Prostate gland (tissue), 2 donors: ENCODE results near the gene YWHAQ. TPM values are rescaled to one million over a fixed set of nuclear protein-coding genes. Genes with fewer than 3 reads are reported as not detected.
A peak's percentile ranks its signal among the peaks of the same experiment; 100 is the strongest.

Source experiments
- DNase-seq: peaks from one replicate; pipeline ENCODE4 v3.0.0-alpha.2; 2019; ENCODE audit warnings: low spot score
- H3K27ac ChIP-seq, 2 donors: fragments of 200-600 bp; sonication (generic); 2 replicates each; pipeline ENCODE4 v1.5.1; 2017 to 2019
- H3K27me3 ChIP-seq: fragments of 200-600 bp; sonication (generic); replicated peaks from 2 replicates; pipeline ENCODE4 v1.5.1; 2019; ENCODE audit not compliant: insufficient read depth
- H3K36me3 ChIP-seq, 2 donors: fragments of 200-600 bp; sonication (generic); 1 replicate in 1 of 2; 2 replicates in 1 of 2; pipeline versions ENCODE4 v1.5.1 to v1.8.1; 2017 to 2019
- H3K4me1 ChIP-seq: fragments of 200-600 bp; sonication (generic); replicated peaks from 2 replicates; pipeline ENCODE4 v1.5.1; 2019
- H3K4me3 ChIP-seq, 2 donors: fragments of 200-600 bp; sonication (generic); 2 replicates each; pipeline ENCODE4 v1.5.1; 2017 to 2019
- H3K9me3 ChIP-seq: fragments of 200-600 bp; sonication (generic); 2 replicates; pipeline ENCODE4 v1.5.1; 2017
- POLR2A ChIP-seq: fragments of 450-650 bp; IDR thresholded peaks from one replicate; pipeline ENCODE4 v1.6.1; 2016; ENCODE audit warnings: antibody characterized with exemption, mild to moderate bottlenecking
- POLR2AphosphoS5 ChIP-seq: sonication (generic); formaldehyde crosslinking; IDR thresholded peaks from one replicate; pipeline ENCODE4 v1.6.1; 2017; ENCODE audit warnings: antibody characterized with exemption
- WGBS: methylation state at CpG from one replicate; pipeline ENCODE4 v1.1.5; 2018; 5-methylcytosine and 5-hydroxymethylcytosine counted together
- intact Hi-C: fragments of 100-400 bp; cut with DNase I; formaldehyde crosslinking; loops from one replicate; pipeline ENCODE4 v1.14.2; 2022
- total RNA-seq, 2 donors: library from RNA; depleted of rRNA; stranded (reverse); fragments of >200 nt; gene quantifications; one replicate each; pipeline ENCODE4 v1.1.0, GENCODE V29; 2016
- TF ChIP-seq, protein P1 (sequence below), 4 experiments: fragments of 200-600 bp in 2 of 4; fragments of 450-650 bp in 2 of 4; sonication (generic) in 2 of 4; IDR thresholded peaks; 1 replicate in 3 of 4; 2 replicates in 1 of 4; pipeline ENCODE4 v1.5.1; 2016 to 2019; ENCODE audit warnings: antibody characterized with exemption in 4 of 4, mild to moderate bottlenecking in 2 of 4, moderate library complexity in 2 of 4

The YWHAQ gene
- total RNA-seq, 2 donors from 2014 or later = 208 to 248 TPM

DNA sequence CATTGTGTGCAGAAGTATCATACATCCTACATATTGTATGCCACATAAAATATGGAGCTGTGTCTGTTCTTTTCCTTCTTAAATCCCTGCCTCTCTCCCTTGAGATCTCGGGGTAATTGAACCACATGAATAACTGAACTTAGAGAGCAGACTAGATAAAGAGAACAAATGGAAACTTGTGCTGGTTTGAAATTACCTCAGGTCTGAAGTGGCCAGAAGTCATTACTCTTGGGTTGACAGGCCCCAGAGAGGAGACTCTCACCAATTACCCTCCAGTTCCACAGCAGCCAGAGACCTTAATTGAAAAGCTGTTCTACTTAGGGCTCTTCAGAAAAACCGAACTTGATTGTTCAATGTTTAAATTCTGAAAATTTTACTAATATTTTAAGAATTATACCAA, 70.2 kb downstream of the YWHAQ start:
- intact Hi-C loops = no loop called here
- TF ChIP-seq POLR2A = no peak
- Histone ChIP-seq H3K4me3 (no peak overlapping the region), H3K9me3 (no peaks in the 10 kb centered on the region), H3K36me3 (no peaks in the 10 kb centered on the region), H3K27ac (no peak overlapping the region), H3K27me3 (no peaks in the 10 kb centered on the region), H3K4me1 (no peaks in the 10 kb centered on the region)
- WGBS = 87% methylated on average over 2 of the region's 2 CpGs
- DNase-seq = no peak

DNA sequence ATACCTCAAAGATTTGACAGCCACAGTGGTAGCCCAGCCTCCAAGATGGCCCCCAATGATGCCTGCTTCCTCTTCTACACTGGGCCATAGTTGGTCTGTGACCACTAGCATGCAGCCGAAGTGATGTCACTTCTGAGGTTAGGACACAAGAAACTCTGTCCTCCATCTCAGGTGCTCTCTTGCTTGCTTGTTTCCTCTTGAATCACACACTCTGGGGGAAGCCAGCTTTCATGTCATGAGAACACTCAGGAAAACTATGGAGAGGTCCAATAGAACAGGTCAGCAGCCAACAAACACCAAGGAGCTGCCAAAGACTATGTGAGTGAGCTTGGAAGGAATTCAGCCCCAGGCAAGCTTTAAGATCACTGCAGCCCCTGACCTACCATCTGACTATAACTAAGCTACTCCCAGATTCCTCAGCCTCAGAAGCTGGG, 71.8 kb downstream of the YWHAQ start:
- no peak for TF ChIP-seq POLR2AphosphoS5
- TF ChIP-seq, protein P1, sequence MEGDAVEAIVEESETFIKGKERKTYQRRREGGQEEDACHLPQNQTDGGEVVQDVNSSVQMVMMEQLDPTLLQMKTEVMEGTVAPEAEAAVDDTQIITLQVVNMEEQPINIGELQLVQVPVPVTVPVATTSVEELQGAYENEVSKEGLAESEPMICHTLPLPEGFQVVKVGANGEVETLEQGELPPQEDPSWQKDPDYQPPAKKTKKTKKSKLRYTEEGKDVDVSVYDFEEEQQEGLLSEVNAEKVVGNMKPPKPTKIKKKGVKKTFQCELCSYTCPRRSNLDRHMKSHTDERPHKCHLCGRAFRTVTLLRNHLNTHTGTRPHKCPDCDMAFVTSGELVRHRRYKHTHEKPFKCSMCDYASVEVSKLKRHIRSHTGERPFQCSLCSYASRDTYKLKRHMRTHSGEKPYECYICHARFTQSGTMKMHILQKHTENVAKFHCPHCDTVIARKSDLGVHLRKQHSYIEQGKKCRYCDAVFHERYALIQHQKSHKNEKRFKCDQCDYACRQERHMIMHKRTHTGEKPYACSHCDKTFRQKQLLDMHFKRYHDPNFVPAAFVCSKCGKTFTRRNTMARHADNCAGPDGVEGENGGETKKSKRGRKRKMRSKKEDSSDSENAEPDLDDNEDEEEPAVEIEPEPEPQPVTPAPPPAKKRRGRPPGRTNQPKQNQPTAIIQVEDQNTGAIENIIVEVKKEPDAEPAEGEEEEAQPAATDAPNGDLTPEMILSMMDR (IDR thresholded peaks at IDR 0.05) = no peak
- TF ChIP-seq POLR2A = no peak

DNA sequence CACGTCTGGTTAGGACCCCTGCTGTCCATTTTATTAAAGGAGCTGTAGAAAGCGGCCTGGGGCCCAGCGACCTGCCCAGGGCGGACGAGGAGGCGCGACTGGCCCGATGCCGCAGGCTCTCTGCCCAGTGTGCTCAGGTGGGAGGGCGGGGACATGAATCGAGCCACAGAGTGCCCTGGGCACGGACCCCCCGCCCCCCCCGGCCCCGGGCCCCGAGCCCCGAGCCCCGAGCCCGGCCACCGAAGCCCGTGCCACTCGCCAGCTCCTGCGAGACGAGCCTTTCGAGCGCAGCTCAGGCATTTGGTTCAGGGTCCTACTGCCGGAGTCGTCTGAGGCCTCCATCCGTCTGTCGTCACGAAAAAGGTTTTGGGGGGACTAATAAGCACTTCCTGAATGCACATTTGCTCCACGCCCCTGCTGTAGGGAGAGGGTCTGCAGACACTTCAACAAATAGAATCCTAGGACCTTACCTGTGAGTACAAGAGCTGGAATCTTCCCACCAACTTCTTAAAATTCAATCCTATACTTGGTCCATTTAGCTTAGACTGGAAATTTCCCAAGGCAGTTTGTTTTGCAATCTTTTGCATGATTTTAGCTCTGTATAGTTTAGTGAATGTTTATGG, 74.6 kb downstream of the YWHAQ start:
- DNase-seq = peak; percentile 8
- Histone ChIP-seq H3K36me3 (no peaks in the 10 kb centered on the region), H3K4me1 (no peaks in the 10 kb centered on the region), H3K27ac (peak overlapping the region; percentile 97 to 98), H3K9me3 (no peaks in the 10 kb centered on the region), H3K27me3 (no peaks in the 10 kb centered on the region), H3K4me3 (peak overlapping the region; percentile 88 to 92)
- TF ChIP-seq POLR2A = no peak
- TF ChIP-seq POLR2AphosphoS5 = no peak
- TF ChIP-seq, protein P1 (IDR thresholded peaks at IDR 0.05) = no peak
- intact Hi-C loops = loop anchor here (5.0 kb wide), 2 partner anchors 76 to 84 kb away; partner anchors contain the start of genes IAH1 and YWHAQ
- 0% methylated on average over 14 of the region's 32 CpGs for WGBS

More for the DNA sequence above, 71.8 kb downstream of the YWHAQ start:
- H3K9me3 ChIP-seq = no peaks in the 10 kb centered on the region
- H3K27me3 ChIP-seq = no peaks in the 10 kb centered on the region
- H3K4me1 ChIP-seq = no peaks in the 10 kb centered on the region
- H3K27ac ChIP-seq = no peak overlapping the region
- DNase-seq = no peak
- 80% methylated on average over 1 of the region's 1 CpG for WGBS
- no peak overlapping the region for H3K4me3 ChIP-seq
- no peaks in the 10 kb centered on the region for H3K36me3 ChIP-seq
- intact Hi-C loops = loop anchor here (5.0 kb wide), 2 partner anchors 73 to 87 kb away; partner anchors contain the start of genes IAH1 and YWHAQ

DNA sequence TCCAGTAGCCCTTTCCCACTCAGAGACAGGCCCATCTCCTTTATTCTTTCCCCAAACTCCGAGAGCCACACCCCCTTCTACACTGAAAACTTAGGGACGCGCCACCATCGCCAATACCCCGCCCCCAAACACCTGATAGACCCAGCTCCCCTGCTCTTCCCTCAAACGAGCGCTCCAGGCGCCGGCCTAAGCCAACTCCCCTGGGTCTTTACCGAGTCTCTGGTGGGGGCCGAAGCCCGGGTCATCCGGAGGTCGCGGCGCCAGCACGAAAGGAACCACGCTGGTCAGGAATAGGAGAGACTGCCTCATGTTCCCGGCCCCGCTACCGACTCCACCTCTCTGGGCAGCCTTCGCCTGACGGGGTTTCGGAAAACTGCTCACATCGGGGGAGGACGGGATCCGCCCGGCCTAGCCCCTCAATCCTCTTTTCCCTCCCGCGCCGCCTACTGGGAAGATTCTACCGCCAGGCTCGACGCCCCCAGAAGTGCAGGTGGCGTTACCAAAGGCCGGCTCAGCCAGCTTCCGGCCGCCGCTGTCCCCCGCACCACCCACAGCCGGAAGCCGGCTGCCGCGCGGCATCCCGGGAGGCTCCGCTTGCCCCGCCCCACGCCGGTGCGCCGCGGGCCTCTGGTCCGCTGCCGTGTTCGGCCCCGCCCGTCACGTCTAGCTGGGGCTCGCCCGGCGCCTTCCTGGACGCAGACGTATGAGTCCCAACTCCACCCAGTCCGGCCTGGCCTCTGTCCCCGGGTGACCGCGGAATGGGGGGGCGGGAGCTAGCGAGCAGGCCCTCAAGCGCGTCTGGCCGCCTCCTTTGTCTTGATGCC, 75.3 kb downstream of the YWHAQ start, which contains the start of gene ADAM17:
ADAM17 (minus strand) TSS at position 534 of the 824 bp plus-strand sequence; CDS start at position 309, 225 bp downstream.
- intact Hi-C loops = loop anchor here (5.0 kb wide), 2 partner anchors 77 to 83 kb away; partner anchors contain the start of genes IAH1 and YWHAQ
- peak within 1 kb of the TSS; percentile 97 to 98 for H3K27ac ChIP-seq
- no peaks in the 10 kb centered on the region for H3K4me1 ChIP-seq
- under 1% methylated on average over 65 of the region's 73 CpGs for whole genome bisulfite sequencing
- no peaks in the 10 kb centered on the region for H3K9me3 ChIP-seq
- TF ChIP-seq, protein P1 (IDR thresholded peaks at IDR 0.05) = peak; percentile 48 to 89 (median 66)
- peak; percentile 88 for TF ChIP-seq POLR2AphosphoS5
- TF ChIP-seq POLR2A = peak; percentile 91
- no peaks in the 10 kb centered on the region for H3K27me3 ChIP-seq
- peak; percentile 96 for DNase-seq
- H3K36me3 ChIP-seq = no peaks in the 10 kb centered on the region
- H3K4me3 ChIP-seq = peak within 1 kb of the TSS; percentile 88 to 92

DNA sequence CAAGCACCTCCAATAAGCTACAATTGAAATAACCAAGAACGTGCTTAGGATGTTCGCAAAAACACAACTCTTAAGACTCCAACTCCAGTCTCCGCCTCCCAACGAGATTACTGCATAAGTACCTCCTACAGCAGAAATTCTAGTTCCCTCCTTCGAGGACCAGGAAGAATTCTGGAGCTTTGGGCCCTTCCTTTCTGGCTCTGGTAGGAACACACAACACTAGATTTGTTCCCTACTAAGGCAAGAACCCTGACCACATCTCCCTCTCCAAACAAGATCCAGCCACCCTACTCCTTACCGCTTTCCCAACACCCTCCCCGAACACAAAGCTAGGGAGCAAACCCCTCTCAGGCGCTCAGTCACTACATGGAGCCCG, 75.9 kb downstream of the YWHAQ start:
- Histone ChIP-seq H3K9me3 (no peaks in the 10 kb centered on the region), H3K27ac (peak overlapping the region; percentile 97 to 98), H3K27me3 (no peaks in the 10 kb centered on the region), H3K36me3 (no peaks in the 10 kb centered on the region), H3K4me3 (peak overlapping the region; percentile 88 to 92), H3K4me1 (no peaks in the 10 kb centered on the region)
- 0% methylated on average over 9 of the region's 9 CpGs for WGBS
- intact Hi-C loops = loop anchor here (5.0 kb wide), 2 partner anchors 77 to 83 kb away; partner anchors contain the start of genes IAH1 and YWHAQ
- DNase-seq = peak; percentile 30
- TF ChIP-seq, protein P1 (IDR thresholded peaks at IDR 0.05) = no peak
- TF ChIP-seq POLR2AphosphoS5 = no peak
- peak; percentile 21 for TF ChIP-seq POLR2A
